ENCODE data around the gene CYB561D2. TPM values are rescaled to one million over a fixed set of nuclear protein-coding genes. Genes with fewer than 3 reads are reported as not detected.

Gene CYB561D2
- total RNA-seq, 4 donors from 2014 or later, result 5.4 to 12.4 (median 8.1) TPM

GRCh38 chr3:50330330-50330729, 20.3 kb upstream of the CYB561D2 start:
- Histone ChIP-seq H3K27ac (replicated peaks in 1 of 4) (no peak overlapping the region), H3K4me1 (peaks cover 54 to 70% (median 65%) of the 10 kb centered on the region in 4 donors), H3K27me3 (no peaks in the 10 kb centered on the region), H3K9me3 (no peaks in the 10 kb centered on the region), H3K36me3 (peaks cover 34 to 61% (median 50%) of the 10 kb centered on the region in 4 donors), H3K4me3 (no peak overlapping the region)
- no peak for TF ChIP-seq POLR2A (IDR thresholded peaks at IDR 0.05; ENCODE audit: low read depth)
- TF ChIP-seq EP300 (IDR thresholded peaks at IDR 0.05), result no peak
- no peak for TF ChIP-seq CTCF (IDR thresholded peaks at IDR 0.05)
- TF ChIP-seq POLR2AphosphoS5 (IDR thresholded peaks at IDR 0.05), result no peak
- intact Hi-C loops (cut with DNase I), result no loop called here
- 94% methylated on average over 6 of the region's 10 CpGs for WGBS
- DNase-seq (ENCODE audit: extremely low spot score), result no peak

- WGBS, result 94% methylated on average over 19 of the region's 19 CpGs
- no peaks in the 10 kb centered on the region for H3K27me3 ChIP-seq
- no peak for DNase-seq (ENCODE audit: extremely low spot score)
- intact Hi-C loops (cut with DNase I), result no loop called here
- no peak overlapping the region for H3K4me3 ChIP-seq
- no peaks in the 10 kb centered on the region for H3K9me3 ChIP-seq
- no peak overlapping the region for H3K27ac ChIP-seq (replicated peaks in 1 of 4)
- H3K36me3 ChIP-seq, result peaks cover 24 to 50% (median 39%) of the 10 kb centered on the region in 4 donors
- H3K4me1 ChIP-seq, result peaks cover 65 to 70% (median 67%) of the 10 kb centered on the region in 4 donors
- TF ChIP-seq POLR2AphosphoS5 (IDR thresholded peaks at IDR 0.05) (no peak), CTCF (IDR thresholded peaks at IDR 0.05) (no peak), EP300 (IDR thresholded peaks at IDR 0.05) (no peak), POLR2A (IDR thresholded peaks at IDR 0.05; ENCODE audit: low read depth) (no peak)
These were observed 19.2 kb upstream of the CYB561D2 start for GRCh38 chr3:50331364-50331907.

GRCh38 chr3:50333744-50334328, 16.8 kb upstream of the CYB561D2 start:
- H3K27ac ChIP-seq (replicated peaks in 1 of 4), result peak overlapping the region; percentile 96 to 100 (median 98)
- H3K4me1 ChIP-seq, result peaks cover 61 to 68% (median 63%) of the 10 kb centered on the region in 4 donors
- peaks cover 24 to 43% (median 36%) of the 10 kb centered on the region in 4 donors for H3K36me3 ChIP-seq
- intact Hi-C loops (cut with DNase I), result no loop called here
- H3K4me3 ChIP-seq, result peak overlapping the region in 1 of 4 donors; percentile 18
- no peak for DNase-seq (ENCODE audit: extremely low spot score)
- no peaks in the 10 kb centered on the region for H3K27me3 ChIP-seq
- no peaks in the 10 kb centered on the region for H3K9me3 ChIP-seq
- TF ChIP-seq POLR2A (IDR thresholded peaks at IDR 0.05; ENCODE audit: low read depth), result no peak
- peak; percentile 66 to 70 for TF ChIP-seq POLR2AphosphoS5 (IDR thresholded peaks at IDR 0.05)
- no peak for TF ChIP-seq CTCF (IDR thresholded peaks at IDR 0.05)
- TF ChIP-seq EP300 (IDR thresholded peaks at IDR 0.05), result no peak
- WGBS, result 67% methylated on average over 7 of the region's 12 CpGs

GRCh38 chr3:50334339-50335075, 16.2 kb upstream of the CYB561D2 start:
- peaks cover 63 to 70% (median 67%) of the 10 kb centered on the region in 4 donors for H3K4me1 ChIP-seq
- no peak for DNase-seq (ENCODE audit: extremely low spot score)
- intact Hi-C loops (cut with DNase I), result no loop called here
- peaks cover 24 to 37% (median 30%) of the 10 kb centered on the region in 4 donors for H3K36me3 ChIP-seq
- peak overlapping the region in 2 of 4 donors; percentile 1 to 2 for H3K4me3 ChIP-seq
- TF ChIP-seq POLR2AphosphoS5 (IDR thresholded peaks at IDR 0.05) (no peak), CTCF (IDR thresholded peaks at IDR 0.05) (no peak), EP300 (IDR thresholded peaks at IDR 0.05) (no peak), POLR2A (IDR thresholded peaks at IDR 0.05; ENCODE audit: low read depth) (no peak)
- 65% methylated on average over 5 of the region's 5 CpGs for WGBS
- H3K27ac ChIP-seq (replicated peaks in 1 of 4), result peak overlapping the region; percentile 96 to 100 (median 98)
- no peaks in the 10 kb centered on the region for H3K9me3 ChIP-seq
- H3K27me3 ChIP-seq, result no peaks in the 10 kb centered on the region

Measured in esophagus muscularis mucosa (tissue), 4 donors.